Esophagus squamous epithelium (tissue), 4 donors: ENCODE measurements around the gene CGRRF1.

Experiments used
- POLR2A ChIP-seq, 4 donors: fragments of 450-650 bp; IDR thresholded peaks; one replicate each; pipeline ENCODE4 v1.6.1; 2017; ENCODE audit warnings: antibody characterized with exemption in 4 of 4, mild to moderate bottlenecking in 4 of 4, moderate library complexity in 3 of 4
- TF ChIP-seq, protein P1 (sequence below), 6 experiments: fragments of 450-650 bp in 4 of 6; fragments of 200-600 bp in 2 of 6; sonication (generic) in 2 of 6; IDR thresholded peaks; one replicate each; pipeline ENCODE4 v1.5.1; 2016 to 2019; ENCODE audit warnings: antibody characterized with exemption in 6 of 6, mild to moderate bottlenecking in 4 of 6, moderate library complexity in 4 of 6

DNA sequence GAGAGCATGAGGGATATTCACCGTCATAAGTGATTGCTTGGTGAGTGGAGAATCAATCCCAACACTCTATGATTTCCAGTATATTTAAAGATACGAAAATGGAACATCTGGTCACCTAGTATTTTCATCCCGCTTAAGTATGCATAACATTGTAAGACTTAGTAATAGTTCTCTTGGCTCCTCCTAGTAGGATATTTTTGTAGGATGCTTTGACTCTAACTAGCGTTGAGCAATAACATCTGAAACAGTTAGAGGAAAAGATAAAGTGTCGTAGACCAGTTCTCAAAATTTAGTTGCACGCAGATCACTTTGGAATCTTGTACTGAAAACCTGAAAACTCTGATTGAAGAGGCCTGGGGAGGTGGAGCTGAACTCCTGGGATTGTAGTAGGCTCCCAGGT lies 64.8 kb downstream of the CGRRF1 start:
- TF ChIP-seq, protein P1, sequence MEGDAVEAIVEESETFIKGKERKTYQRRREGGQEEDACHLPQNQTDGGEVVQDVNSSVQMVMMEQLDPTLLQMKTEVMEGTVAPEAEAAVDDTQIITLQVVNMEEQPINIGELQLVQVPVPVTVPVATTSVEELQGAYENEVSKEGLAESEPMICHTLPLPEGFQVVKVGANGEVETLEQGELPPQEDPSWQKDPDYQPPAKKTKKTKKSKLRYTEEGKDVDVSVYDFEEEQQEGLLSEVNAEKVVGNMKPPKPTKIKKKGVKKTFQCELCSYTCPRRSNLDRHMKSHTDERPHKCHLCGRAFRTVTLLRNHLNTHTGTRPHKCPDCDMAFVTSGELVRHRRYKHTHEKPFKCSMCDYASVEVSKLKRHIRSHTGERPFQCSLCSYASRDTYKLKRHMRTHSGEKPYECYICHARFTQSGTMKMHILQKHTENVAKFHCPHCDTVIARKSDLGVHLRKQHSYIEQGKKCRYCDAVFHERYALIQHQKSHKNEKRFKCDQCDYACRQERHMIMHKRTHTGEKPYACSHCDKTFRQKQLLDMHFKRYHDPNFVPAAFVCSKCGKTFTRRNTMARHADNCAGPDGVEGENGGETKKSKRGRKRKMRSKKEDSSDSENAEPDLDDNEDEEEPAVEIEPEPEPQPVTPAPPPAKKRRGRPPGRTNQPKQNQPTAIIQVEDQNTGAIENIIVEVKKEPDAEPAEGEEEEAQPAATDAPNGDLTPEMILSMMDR (IDR thresholded peaks at IDR 0.05): no peak
- TF ChIP-seq POLR2A (IDR thresholded peaks at IDR 0.05): no peak
